GM18868 (cell line): Measurements from ENCODE around the gene LPIN3.
A peak's percentile ranks its signal among the peaks of the same experiment; 100 is the strongest.
"Not testable (repeated sequence)": the region's sequence is repeated elsewhere in the genome, so short reads cannot be mapped to it uniquely, and the experiment has no call there.

ENCODE experiments used
- ATAC-seq: cut with Tn5 transposase; IDR thresholded peaks from one replicate; pipeline ENCODE4 v1.9.1; 2021; ENCODE audit warnings: mild to moderate bottlenecking, moderate library complexity; ENCODE audit not compliant: unreplicated experiment

Gene LPIN3, protein sequence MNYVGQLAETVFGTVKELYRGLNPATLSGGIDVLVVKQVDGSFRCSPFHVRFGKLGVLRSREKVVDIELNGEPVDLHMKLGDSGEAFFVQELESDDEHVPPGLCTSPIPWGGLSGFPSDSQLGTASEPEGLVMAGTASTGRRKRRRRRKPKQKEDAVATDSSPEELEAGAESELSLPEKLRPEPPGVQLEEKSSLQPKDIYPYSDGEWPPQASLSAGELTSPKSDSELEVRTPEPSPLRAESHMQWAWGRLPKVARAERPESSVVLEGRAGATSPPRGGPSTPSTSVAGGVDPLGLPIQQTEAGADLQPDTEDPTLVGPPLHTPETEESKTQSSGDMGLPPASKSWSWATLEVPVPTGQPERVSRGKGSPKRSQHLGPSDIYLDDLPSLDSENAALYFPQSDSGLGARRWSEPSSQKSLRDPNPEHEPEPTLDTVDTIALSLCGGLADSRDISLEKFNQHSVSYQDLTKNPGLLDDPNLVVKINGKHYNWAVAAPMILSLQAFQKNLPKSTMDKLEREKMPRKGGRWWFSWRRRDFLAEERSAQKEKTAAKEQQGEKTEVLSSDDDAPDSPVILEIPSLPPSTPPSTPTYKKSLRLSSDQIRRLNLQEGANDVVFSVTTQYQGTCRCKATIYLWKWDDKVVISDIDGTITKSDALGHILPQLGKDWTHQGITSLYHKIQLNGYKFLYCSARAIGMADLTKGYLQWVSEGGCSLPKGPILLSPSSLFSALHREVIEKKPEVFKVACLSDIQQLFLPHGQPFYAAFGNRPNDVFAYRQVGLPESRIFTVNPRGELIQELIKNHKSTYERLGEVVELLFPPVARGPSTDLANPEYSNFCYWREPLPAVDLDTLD

DNA sequence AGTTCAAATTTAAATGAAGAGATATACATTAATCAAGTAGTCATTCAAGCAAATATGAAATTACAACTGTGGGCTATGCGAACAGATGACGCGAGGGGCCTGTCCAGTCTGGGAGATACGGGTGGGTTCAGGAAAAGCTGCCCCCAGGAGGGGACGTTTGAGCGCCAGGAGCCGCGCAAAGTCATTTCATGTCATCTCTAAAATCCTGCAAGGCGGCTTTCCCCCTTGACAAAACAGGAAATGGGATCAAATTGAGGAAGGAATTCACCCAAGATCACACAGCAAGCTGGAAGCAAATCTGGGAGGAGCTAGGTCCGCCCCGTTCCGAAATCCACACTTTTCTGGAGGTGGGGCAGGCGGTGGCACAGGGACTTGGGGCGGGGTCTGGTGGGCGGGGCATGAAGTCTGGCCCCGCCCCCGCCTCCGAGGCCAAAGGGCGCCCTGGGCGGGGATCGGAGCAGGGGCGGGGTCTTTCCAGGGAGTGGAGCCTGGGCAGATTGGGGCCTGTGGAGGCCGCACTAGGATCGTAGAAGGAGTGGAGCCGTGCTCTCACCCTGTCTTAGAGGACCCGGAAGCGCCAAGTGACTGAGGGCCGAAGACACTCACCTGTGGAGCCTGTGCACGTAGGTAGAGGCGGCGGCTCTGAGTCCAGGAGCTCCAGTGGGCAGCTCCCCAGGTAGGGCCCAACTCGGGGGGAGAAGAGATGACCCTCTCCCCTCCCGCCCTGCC lies at the start of gene LPIN3:
LPIN3 (plus strand) TSS at position 495 of the 729 bp plus-strand sequence. CDS start 4,983 bp downstream, outside the sequence.
- peak; percentile 59 for ATAC-seq

DNA sequence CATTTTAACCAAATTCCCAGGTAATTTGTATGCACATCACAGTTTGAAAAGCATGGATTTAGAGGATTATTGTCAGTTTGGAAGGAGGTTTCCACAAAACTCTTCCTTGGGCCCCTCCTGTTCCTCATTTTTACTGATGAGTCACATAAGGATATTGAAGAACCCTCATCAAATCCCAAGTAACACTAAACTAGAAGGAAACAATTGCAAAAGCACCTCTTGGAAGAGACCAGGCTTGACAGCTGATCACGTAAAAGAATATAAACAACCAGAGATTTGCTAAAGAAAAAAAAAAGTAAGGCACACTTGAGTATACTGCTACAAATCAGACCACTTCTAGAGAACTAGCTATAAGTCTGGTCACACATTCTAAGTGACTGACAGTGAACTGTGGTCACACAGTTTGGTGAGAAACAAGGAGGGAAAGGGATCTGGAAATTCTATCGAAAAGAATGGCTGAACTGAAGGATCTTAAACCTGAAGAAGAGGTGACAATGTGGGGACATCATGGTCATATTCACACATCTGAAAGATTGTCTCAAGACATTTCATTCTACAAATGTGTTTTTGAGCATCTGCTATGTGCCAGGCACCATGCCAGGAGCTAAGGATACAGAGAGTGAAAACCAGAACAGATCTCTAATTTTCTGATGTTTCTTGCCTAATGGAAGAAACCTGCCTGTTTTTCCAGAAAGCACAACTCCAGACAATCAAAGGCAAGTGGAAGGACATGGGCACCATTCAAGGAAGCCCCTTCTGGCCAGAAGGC lies 47.2 kb upstream of the LPIN3 start:
- no peak for ATAC-seq

DNA sequence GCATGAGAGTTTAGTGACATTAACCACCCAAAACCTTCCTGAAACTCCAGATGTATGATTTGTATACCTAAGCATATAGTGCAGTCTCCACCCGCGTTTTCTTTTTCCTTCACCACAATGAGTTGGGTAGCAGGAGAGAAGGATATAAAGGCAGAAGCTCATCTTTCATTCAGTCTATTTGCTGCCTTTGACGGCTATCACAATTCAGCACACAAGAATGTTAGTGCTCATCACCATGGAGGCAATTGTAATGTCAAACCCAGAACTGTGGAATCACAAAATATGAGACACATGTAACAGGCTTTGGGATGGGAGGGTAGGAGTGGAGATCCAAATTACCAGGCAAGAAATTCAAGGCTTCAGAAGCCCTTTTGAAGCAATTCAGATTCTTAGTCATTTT lies 40.7 kb upstream of the LPIN3 start:
- no peak for ATAC-seq

DNA sequence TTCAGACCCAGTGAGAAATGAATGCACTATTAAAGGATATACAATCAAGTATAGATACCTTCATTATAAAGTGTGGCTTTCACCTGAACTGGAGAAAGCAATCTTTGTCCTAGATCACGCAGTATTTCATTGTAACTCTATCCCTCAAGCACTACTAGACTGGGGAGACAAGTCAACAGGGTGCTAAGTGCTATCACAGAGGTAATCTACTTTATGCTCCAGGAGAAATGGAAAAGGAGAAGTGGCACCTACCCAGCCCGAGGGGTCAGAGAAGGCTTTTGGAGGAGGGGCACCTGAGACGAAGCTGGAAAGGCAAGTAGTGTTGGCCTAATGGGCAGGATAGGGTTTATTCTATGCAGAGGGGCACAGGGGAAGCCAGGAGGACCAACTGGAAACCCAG lies 40.2 kb upstream of the LPIN3 start:
- no peak for ATAC-seq

DNA sequence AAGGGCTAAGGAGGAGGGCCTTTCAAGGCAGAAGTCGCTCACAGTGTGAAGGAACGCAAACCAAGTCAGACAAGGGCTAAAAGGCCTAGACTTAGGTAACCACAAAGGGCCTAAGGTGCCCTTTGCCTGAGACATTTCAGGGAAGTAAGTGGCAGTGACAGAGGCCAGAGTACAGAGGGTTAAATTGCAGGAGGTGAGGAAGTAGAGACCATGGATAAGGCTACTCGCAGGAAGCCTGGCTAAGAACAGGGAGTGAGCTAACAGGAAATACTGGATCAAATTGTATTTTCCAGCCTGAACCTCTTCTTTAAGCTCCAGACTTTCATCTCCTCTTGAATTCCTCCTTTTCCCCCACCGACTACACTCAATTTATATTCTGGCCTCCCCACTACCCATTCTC lies 39.7 kb upstream of the LPIN3 start:
- ATAC-seq: no peak

DNA sequence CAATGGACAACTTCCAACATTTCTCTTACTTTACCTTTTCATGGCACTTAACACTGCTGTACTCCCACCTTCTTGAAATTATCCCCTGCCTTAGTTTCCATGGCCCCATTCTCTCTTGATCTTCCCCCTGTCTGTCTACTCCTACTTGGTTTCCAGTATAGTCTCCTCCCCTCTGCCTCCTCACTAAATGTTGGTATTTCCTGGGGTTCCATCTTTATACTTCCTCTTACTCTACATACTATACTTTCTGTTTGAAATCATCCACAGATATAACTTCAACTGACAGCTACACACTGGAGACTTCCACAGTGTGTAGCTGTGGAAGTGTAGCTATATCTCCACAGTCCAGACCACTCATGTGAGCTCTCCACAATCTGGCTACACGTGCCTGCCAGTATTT lies 36.6 kb upstream of the LPIN3 start:
- ATAC-seq: no peak

DNA sequence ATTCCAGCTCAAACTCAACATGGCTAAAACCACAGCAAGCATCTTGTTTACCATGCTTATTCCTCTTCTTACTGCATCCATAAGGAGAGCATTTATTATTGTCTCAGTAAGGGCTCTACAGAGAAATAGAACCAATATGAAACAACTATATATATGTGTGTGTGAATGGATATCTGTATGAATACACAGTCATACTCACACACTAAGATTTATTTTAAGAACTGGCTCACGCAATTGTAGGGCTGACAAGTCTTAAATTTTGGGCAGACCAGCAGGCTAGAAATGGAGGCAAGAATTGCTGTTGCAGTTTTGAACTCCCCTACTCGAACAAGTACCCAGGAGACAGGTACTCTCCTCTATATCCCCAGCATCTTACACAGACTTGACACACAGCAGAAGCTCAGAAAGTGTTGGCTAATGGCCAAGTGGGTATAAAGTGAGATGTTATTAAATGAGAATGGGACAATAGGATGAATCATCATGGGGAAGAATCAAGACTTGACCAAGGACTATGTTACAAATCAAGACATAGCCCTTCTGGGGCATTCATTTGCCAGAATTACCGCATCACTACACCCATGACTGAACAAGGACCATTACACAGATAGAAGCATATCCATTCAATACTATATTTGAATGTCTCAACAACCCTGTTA lies 36.1 kb upstream of the LPIN3 start:
- ATAC-seq: no peak

DNA sequence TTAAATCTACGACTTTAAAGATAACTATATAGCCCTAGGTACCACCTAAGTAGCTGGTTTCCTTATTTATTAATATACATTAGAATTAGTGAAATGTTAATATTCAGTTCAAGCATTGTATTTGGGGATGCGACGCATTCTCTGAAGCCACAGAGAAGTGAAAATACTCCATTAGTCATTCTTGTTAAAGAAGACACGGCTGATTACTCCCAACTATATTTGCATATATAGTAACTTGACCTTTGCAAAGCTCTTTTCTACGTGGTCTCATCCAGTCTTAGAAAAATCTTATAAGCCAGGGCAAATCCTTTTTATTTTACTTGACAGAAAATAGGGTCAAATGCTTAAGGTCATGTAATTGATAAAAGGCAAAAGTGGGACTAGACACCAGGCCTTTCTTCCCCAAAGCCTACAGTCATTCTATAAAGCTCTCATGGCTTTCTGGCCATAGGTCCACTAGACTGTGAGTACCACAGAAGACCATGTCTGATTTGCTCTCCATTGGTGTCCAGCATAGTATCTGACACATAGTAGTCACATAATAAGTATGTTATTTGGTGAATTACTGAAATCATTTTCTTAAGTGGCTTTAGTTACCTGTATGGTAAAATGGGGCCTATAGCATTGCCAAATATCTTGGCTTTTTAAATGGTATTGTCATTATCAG lies 34.4 kb upstream of the LPIN3 start:
- peak; percentile 85 for ATAC-seq

DNA sequence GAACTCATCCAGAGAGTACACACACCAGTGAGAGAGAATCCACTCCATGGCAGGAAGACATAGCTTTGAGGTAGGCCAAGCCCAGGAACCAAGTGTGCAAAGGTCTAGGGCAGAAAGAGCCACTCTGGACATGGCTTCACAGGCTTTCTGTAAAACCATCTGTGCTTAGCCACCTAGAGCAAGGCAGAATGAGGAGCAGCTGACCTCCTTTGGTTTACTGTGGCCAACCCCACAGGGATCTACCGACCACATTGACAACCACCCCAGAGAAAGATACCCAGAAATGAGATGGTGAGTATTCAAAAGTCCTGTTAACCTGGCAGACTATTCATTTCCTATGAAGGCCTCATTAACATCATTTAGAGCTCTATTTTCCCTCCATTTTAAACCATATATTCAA lies 33.6 kb upstream of the LPIN3 start:
- ATAC-seq: no peak

DNA sequence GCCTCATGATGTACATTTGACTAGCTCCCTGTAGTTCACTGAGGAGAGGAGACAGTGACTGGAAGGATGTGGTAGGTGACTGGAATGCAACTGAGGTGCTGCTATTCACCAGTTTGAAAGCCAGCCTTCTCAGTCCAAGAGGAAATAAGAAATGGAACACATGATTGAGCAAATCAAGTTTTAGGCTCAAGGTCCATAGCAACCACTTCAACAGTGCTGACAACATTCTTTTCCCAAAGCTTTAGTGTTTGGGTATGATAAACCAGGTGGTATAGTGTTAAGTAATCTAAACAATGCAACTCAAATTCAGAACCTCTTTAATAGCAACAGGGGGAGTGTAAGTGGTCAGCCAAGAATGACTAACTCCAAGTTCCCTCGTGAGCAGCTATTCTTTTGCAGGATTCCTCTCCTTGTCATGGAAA lies 32.3 kb upstream of the LPIN3 start:
- ATAC-seq: no peak

DNA sequence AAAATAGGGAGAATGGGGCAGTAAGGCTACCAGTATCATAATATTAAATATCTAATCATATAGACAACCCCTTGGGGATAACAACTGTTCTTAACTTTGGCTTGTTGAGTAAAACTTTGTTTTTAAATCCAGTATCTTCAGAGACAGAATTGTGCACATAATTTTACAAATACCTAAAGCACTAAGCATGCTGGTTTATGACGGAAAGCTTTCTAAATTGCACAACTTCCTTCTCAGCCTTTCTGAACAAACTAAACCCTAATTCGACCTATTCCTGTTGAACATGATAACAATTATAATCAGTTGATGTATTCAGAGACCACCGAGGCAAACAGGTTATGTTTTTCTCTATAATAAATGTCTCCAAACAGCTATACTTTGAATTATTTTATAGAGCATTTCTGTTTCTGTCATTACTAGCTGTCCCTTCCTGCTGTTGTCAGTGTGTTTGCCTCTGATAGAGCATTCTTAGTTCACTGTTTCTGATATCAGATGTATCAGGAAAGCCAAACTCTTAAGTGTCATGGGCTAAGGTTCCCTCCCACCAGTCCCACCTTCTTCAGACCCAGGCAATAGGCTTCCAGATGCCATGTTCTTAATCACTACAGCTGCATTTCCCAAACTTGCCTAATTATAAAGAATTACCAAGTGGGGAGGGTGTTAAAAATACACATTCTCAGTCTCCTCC lies 31.8 kb upstream of the LPIN3 start:
- ATAC-seq: no peak

DNA sequence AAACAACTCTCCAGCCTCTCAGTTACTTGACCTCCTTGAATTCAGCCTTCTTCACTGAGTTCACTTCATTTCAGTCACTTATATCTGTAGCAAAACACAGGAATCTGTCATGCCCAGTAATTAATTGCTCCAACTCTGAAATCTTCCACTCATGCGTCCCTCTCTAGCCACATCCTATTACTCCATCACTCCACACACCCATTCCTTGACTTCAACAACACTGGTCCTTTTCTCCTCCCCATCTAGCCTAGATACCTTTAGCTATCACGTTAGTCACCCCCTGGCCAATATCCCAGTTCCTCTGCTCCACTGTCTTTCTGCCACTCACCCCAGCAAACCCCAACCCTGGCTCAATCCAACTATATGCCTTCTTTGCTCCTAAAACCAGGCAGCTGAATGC lies 30.8 kb upstream of the LPIN3 start:
- ATAC-seq: no peak

DNA sequence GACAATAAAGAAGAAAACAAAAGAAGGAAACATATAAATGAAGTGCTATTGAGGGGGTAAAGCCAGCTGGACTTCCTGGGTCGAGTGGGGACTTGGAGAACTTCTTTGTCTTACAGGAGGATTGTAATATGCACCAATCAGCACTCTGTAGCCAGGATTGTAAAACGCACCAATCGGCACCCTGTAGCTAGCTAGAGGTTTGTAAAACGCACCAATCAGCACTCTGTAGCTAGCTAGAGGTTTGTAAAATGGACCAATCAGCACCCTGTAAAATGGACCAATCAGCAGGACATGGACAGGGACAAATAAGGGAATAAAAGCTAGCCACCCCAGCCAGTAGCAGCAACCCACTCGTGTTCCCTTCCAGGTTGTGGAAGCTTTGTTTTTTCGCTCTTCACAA lies 28.6 kb upstream of the LPIN3 start:
- ATAC-seq: not testable (repeated sequence)

DNA sequence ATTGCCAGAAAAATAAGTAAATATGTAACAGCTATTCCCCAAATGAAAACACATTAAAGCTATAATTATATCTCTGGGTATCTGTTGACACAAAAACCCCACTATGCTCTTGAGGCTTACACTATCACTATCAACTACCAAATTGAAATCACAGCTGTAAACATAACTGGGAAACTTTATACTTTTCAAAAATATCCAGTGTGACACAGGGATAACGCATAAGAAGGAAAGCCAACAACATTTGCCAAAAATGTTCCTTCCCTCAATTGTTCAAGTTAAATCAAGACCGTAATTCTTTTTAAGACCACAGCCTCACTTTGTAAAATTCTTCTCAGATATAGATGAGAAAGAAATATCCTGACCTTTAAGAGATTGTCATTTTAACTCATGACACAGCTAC lies 26.2 kb upstream of the LPIN3 start:
- no peak for ATAC-seq

DNA sequence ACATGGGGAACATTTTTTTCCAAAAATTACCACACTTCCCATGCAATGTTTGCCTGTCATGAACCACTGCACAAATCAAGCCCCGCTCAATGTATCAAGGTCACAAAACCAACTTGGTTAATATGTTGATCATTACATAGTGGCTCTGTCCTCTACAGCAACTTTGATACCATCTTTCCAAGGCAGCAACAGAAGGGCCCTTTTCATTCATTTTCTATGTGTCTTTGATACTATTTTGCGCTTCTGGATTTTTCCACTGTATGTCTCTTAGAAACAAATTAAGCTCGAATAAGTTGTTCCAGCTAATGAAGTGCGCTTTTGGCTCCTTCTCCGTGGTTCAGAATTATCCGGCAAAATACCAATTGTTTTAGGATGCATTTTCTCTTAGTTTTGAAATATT lies 24.6 kb upstream of the LPIN3 start:
- no peak for ATAC-seq

DNA sequence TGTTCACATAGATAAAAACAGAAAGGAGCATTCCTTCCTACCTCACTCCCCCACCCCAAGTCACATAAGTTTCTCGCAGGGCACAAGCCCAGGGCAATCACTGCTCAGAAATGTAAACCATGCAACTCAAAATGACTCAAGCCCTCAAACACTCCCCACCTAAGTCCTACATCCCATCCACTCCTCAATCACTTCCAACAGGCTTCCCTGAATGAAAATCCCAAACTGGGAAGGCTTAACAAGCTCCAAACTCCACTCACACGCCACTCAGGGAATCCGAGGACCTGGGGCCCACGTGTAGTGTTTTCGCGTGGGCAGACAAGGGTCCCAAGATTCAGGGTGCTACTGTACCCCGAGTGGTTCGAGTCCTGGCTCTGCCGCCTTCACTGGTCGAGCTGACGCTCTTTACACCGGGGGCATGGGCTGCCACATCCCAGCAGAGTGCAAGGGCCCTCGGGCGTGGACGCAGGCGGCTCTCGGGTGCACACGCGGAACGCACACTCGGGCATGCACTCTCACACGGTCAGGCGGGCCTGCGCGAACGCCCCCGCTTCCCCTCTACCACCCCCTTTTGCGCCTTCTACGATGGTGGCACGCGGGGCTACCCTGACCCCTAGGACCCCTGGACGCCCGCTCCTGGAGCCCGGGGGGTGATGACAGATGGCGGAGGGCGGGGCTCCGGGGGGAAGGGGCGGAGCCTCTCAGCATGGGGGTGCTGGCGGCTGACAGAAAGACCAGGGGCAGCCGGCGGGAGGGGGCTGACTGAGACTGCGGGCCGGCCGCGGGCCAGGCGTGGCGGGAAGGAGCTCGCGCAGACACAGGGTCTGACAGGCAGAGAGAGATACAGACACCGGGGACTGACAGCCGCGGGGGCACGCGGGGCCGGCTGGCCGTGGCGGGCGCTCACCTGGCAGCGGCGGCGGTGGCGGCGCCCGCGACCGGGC lies 23.7 kb upstream of the LPIN3 start:
- peak; percentile 55 for ATAC-seq

DNA sequence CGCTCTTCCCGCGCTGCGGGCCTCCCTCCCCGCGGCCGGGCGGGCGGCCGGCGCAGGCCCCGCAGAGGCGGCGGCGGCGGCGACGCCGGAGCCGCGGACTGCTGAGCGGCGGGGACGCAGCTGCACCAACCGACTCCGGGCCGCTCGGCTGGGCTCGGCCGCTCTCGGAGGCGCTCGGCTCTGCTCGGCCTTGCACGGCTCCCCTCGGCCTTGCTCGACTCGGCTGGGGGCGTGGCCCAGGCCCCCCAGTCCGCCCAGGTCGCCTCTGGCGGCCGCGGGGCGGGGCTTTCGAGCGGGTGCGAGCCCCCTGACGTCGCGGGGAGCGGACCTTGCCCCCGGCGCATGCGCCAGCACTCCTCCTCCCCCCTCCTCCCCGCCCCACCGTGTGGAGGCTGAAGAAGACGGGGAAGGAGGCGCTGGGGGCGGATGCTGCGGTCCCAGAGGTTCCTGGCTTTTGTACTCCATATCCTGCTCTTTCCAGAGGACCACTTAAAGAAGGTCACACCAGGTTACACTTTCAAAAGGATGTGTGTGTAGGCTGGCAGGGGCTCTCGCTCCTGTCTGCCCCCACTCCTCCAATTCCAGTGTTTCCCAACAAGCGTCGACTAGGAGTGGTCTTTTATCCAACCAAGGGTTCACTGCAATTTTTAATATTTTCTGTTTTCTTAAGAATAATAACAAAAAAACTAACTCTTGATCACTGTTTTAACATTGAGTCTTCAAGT lies 22.9 kb upstream of the LPIN3 start, which contains the start of gene ZHX3:
ZHX3 (minus strand) TSS at position 186 of the 725 bp plus-strand sequence. CDS start 112,815 bp downstream, outside the sequence.
- peak; percentile 97 for ATAC-seq
